Gastrocnemius medialis (tissue), 4 donors: ENCODE data around the gene ADAMTSL2.

Experiments
- CTCF ChIP-seq, 5 experiments: fragments of 450-650 bp in 3 of 5; fragments of 200-600 bp in 2 of 5; sonication (generic) in 2 of 5; IDR thresholded peaks in 4 of 5; conservative IDR thresholded peaks in 1 of 5; 1 replicate in 4 of 5; 2 replicates in 1 of 5; pipeline ENCODE4 v1.5.1; 2016 to 2019; ENCODE audit warnings: antibody characterized with exemption in 5 of 5, mild to moderate bottlenecking in 3 of 5, moderate library complexity in 3 of 5
- POLR2A ChIP-seq, 2 donors: fragments of 450-650 bp; IDR thresholded peaks; one replicate each; pipeline ENCODE4 v1.6.1; 2017; ENCODE audit warnings: antibody characterized with exemption in 2 of 2, mild to moderate bottlenecking in 2 of 2, moderate library complexity in 2 of 2

DNA sequence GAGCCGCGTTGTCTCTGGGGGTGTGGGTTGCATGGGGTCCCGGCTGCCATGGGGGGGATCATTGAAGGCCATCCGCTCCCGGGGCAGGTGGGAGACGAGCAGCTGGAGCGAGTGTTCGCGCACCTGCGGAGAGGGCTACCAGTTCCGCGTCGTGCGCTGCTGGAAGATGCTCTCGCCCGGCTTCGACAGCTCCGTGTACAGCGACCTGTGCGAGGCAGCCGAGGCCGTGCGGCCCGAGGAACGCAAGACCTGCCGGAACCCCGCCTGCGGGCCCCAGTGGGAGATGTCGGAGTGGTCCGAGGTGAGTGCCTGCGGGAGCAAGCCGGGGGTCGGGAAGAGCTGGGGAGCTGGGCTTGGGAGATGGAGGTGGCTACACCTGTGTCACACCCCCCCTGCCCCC is 33.7 kb downstream of the ADAMTSL2 start:
- TF ChIP-seq POLR2A (IDR thresholded peaks at IDR 0.05) (no peak), CTCF (IDR thresholded peaks at IDR 0.05 in 4 of 5, conservative IDR thresholded peaks at IDR 0.05 in 1 of 5) (no peak)
